KMS-11 (cell line): ENCODE results near the gene PLOD2.

Experiments used
- H2AFZ ChIP-seq: fragments of 200-600 bp; sonication (generic); 2 replicates; pipeline ENCODE4 v1.6.1; 2016; ENCODE audit warnings: antibody characterized with exemption, mixed run types, low read depth
- H3K27ac ChIP-seq: fragments of 200-600 bp; sonication (generic); 2 replicates; pipeline ENCODE4 v1.6.1; 2016; ENCODE audit warnings: mild to moderate bottlenecking, mixed run types
- H3K27me3 ChIP-seq: fragments of 200-600 bp; sonication (generic); 2 replicates; pipeline ENCODE4 v1.6.1; 2017; ENCODE audit warnings: mild to moderate bottlenecking, low read depth, mixed run types, moderate library complexity; ENCODE audit not compliant: insufficient read depth
- H3K36me3 ChIP-seq: fragments of 200-600 bp; sonication (generic); 2 replicates; pipeline ENCODE4 v1.6.1; 2017; ENCODE audit warnings: mild to moderate bottlenecking, mixed run types; ENCODE audit not compliant: insufficient read depth
- H3K4me1 ChIP-seq: fragments of 200-600 bp; sonication (generic); 2 replicates; pipeline ENCODE4 v1.6.1; 2016; ENCODE audit warnings: mild to moderate bottlenecking, low read depth, mixed run types; ENCODE audit not compliant: poor library complexity, severe bottlenecking
- H3K4me2 ChIP-seq: fragments of 200-600 bp; sonication (generic); 2 replicates; pipeline ENCODE4 v1.7.0; 2016; ENCODE audit warnings: mild to moderate bottlenecking, mixed run types
- H3K4me3 ChIP-seq: fragments of 200-600 bp; sonication (generic); IDR thresholded peaks from 2 replicates; pipeline ENCODE4 v1.6.1; 2017; ENCODE audit warnings: low read depth, low read length, mixed read lengths; ENCODE audit not compliant: insufficient read depth
- H3K79me2 ChIP-seq: fragments of 200-600 bp; sonication (generic); 2 replicates; pipeline ENCODE4 v1.6.1; 2016; ENCODE audit warnings: low read depth, mixed run types; ENCODE audit not compliant: insufficient read depth
- H3K9ac ChIP-seq: fragments of 200-600 bp; sonication (generic); 2 replicates; pipeline ENCODE4 v1.6.1; 2016; ENCODE audit warnings: mild to moderate bottlenecking, mixed run types
- H4K20me1 ChIP-seq: fragments of 200-600 bp; sonication (generic); 2 replicates; pipeline ENCODE4 v1.6.1; 2016; ENCODE audit warnings: mild to moderate bottlenecking, mixed run types; ENCODE audit not compliant: insufficient read depth
- CTCF ChIP-seq: fragments of 200-600 bp; sonication (generic); conservative IDR thresholded peaks from 2 replicates; pipeline ENCODE4 v1.6.1; 2017; ENCODE audit warnings: low read depth, mild to moderate bottlenecking, antibody characterized with exemption, low read length, moderate library complexity, mixed read lengths

The PLOD2 gene

GRCh38 chr3:146033950-146034349 is 127.0 kb downstream of the PLOD2 start:
- peaks cover 4% of the 10 kb centered on the region for H3K4me1 ChIP-seq
- H3K4me2 ChIP-seq = no peak overlapping the region
- no peaks in the 10 kb centered on the region for H3K27me3 ChIP-seq
- H3K36me3 ChIP-seq = no peaks in the 10 kb centered on the region
- H2AFZ ChIP-seq = no peak overlapping the region
- no peak for TF ChIP-seq CTCF
- H3K4me3 ChIP-seq = no peak overlapping the region
- H3K79me2 ChIP-seq = no peaks in the 10 kb centered on the region
- no peak overlapping the region for H3K27ac ChIP-seq
- H4K20me1 ChIP-seq = no peaks in the 10 kb centered on the region
- H3K9ac ChIP-seq = no peak overlapping the region

- Histone ChIP-seq H4K20me1 (no peaks in the 10 kb centered on the region), H2AFZ (no peak overlapping the region), H3K4me3 (no peak overlapping the region), H3K36me3 (no peaks in the 10 kb centered on the region), H3K4me2 (no peak overlapping the region), H3K79me2 (no peaks in the 10 kb centered on the region), H3K9ac (no peak overlapping the region), H3K4me1 (no peaks in the 10 kb centered on the region), H3K27ac (no peak overlapping the region), H3K27me3 (no peaks in the 10 kb centered on the region)
- no peak for TF ChIP-seq CTCF
Observed at GRCh38 chr3:146026547-146026946, 134.4 kb downstream of the PLOD2 start.

- no peak overlapping the region for H3K4me3 ChIP-seq
- no peaks in the 10 kb centered on the region for H3K4me1 ChIP-seq
- TF ChIP-seq CTCF = no peak
- H4K20me1 ChIP-seq = no peaks in the 10 kb centered on the region
- no peak overlapping the region for H2AFZ ChIP-seq
- H3K4me2 ChIP-seq = no peak overlapping the region
- no peak overlapping the region for H3K27ac ChIP-seq
- no peak overlapping the region for H3K9ac ChIP-seq
- no peaks in the 10 kb centered on the region for H3K27me3 ChIP-seq
- no peaks in the 10 kb centered on the region for H3K79me2 ChIP-seq
- H3K36me3 ChIP-seq = no peaks in the 10 kb centered on the region
Observed at GRCh38 chr3:146024260-146024659, 136.7 kb downstream of the PLOD2 start.

- no peaks in the 10 kb centered on the region for H3K79me2 ChIP-seq
- H3K36me3 ChIP-seq = no peaks in the 10 kb centered on the region
- no peaks in the 10 kb centered on the region for H4K20me1 ChIP-seq
- H3K27me3 ChIP-seq = no peaks in the 10 kb centered on the region
- H3K4me2 ChIP-seq = no peak overlapping the region
- H3K27ac ChIP-seq = no peak overlapping the region
- H3K4me3 ChIP-seq = no peak overlapping the region
- no peak overlapping the region for H3K9ac ChIP-seq
- no peak overlapping the region for H2AFZ ChIP-seq
- TF ChIP-seq CTCF = no peak
- H3K4me1 ChIP-seq = no peaks in the 10 kb centered on the region
Observed at GRCh38 chr3:146020969-146021368, 140.0 kb downstream of the PLOD2 start.
